Smooth muscle cell of bladder (primary cell): ENCODE data around the gene PRM1. TPM values are rescaled to one million over a fixed set of nuclear protein-coding genes. Genes with fewer than 3 reads are reported as not detected.

Source experiments
- total RNA-seq: library from RNA; depleted of rRNA; stranded (reverse); fragments of >200 nt; gene quantifications from 2 replicates; pipeline ENCODE4 v1.2.3, GENCODE V29; 2014

Gene PRM1
- not detected in 2 replicates for total RNA-seq

GRCh38 chr16:11280616-11281522 is at the start of gene PRM1:
PRM1 (minus strand) TSS chr16:11281330; CDS start chr16:11281238, 92 bp downstream.

GRCh38 chr16:11276143-11276895 is 4.8 kb downstream of the PRM1 start, which contains the start of gene PRM2:
PRM2 (minus strand) TSS chr16:11276480; CDS start chr16:11276370, 110 bp downstream.

DNA sequence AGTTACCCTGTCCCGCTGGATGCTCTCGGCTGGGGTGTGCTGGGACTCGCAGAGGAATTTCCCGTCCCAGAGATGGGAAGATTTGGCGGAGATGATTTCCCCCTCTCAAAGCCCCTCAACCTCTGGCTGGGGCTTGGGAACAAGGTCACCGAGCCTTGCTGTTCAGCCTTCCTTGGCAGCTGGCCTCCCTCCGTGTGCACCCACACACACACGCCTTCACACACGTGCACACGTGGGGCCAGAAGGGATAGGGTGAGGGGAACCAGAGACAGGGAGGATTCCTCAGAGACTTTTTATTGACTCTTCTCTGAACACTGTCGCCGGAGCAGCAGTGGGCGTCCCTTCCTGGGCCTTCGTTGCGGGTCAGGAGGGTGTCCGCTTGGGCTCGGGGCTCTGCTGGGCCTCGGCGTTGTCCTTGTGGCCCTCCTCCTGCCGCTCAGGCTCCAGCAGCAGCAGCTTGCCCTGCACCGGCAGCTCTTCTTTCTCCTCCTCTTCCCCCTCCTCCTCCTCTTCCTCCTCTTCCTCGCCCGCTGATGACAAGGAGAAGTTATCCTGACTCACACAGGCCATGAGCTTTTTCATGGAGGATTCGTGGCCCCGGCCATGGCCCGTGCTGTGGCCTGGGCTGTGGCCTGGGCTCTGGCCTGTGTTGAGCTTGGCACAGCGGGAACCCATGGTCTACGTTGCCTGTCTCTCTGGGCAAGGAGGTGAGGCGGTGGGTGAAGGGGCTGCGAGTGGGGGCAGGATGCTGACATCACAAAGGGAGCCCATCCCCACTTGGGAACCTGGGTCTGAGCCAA is 8.0 kb downstream of the PRM1 start, which contains the start of gene PRM3:
TSS of gene PRM3 (minus strand) at position 709 of the 800 bp plus-strand sequence. CDS start at position 675, 34 bp downstream.

DNA sequence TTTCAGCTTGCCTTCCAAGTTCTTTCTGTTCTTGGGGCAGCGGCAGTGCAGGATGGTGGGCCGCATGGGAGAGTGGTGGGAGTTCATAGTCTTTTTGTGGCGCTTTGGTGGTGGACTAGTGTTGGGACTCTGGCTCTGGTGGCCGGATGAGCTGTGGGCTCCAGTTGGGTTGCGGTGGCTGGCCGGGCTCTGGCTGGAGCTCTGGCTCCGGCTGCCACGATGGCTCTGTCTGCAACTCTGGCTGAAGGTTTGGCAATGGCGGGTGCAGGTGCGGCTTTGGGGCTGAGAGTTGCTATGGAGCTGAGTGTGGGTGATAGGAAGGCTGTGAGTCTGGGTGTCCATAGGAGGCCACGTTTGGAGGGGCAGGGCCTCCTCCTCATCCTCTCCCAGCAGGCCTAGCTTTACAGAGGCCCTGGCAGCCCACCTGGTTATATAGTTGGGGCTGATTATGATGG is 12.2 kb downstream of the PRM1 start, which contains the start of gene TNP2:
TSS of gene TNP2 (minus strand) at position 405 of the 455 bp plus-strand sequence. CDS start at position 342, 63 bp downstream.

DNA sequence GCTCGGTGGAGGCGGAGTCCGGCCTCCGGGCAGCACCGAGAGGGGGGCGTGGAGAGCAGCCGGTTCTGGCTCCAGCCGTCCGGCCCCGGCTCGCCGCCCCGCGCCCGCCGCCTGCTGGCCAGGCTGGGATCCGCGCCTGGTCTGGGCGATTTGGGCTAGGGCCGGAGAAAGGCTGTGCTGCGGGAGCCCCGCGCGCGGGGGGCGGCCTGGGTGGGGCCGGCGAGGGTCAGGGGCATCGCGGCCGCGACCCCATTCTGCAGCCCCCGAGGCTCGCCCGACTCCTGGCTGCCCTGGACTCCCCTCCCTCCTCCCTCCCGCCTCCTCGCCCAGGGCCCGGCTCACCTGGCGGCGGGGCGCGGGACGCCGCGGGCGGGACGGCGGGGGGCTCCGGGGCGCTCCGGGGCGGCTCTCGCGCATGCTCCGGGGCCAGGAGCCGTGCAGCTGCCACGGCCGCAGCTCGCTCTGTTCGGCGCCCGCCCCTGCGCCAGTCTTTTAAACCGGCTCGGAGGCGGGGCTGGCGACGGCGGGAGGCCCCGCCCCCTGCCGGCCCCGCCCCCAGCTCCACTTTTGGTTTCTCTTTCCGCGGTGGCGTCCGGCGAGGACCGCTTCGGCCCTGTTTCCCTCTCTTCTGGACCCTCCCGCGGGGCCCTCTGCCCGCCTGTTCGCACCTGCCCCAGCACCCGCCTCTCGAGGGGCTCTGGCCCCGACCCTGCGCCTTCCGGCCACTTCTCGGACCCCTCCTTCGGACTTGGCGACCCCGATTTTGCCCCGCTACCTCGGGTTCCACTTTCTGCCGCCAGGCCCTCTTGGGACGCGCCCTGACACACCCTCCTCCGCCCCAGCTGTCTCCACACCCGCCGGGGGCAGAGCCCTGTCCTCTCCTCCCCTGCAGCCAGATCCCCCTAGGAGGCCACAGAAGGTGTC is 25.1 kb downstream of the PRM1 start, which contains the start of gene SOCS1:
TSS of gene SOCS1 (minus strand) at position 468 of the 924 bp plus-strand sequence. CDS start 726 bp downstream, outside the sequence.

Other genes starting within 250 kb of the PRM1 start
- 2.4 and 3.1 TPM in 2 replicates for gene SOCS1, start 25.1 kb downstream of the PRM1 start, total RNA-seq
- gene TNP2, start 12.0 kb downstream of the PRM1 start, total RNA-seq, result not detected in 2 replicates
- gene PRM3, start 7.7 kb downstream of the PRM1 start, total RNA-seq, result not detected in 2 replicates
- gene PRM2, start 4.8 kb downstream of the PRM1 start, total RNA-seq, result not detected in 2 replicates
- 1.4 and 1.5 TPM in 2 replicates for gene RMI2, start 64.1 kb upstream of the PRM1 start, total RNA-seq